CD4-positive, alpha-beta T cell (primary cell): ENCODE results near the gene PRRC2B. TPM values are rescaled to one million over a fixed set of nuclear protein-coding genes. Genes with fewer than 3 reads are reported as not detected.
A peak's percentile ranks its signal among the peaks of the same experiment; 100 is the strongest.

ENCODE experiments used
- ATAC-seq: fragments of 200-7000 bp; cut with Tn5 transposase; one replicate; pipeline ENCODE4 v1.10.0; 2022; ENCODE audit warnings: mild to moderate bottlenecking; ENCODE audit not compliant: poor library complexity
- CTCF ChIA-PET: fragments of 350-600 bp; sonication (Branson Sonifier 250); formaldehyde crosslinking; loops from one replicate; lab custom pipeline; 2021; ENCODE audit warnings: antibody characterized with exemption, inconsistent platforms; lab: Charles Lee
- POLR2A ChIA-PET: fragments of 350-600 bp; sonication (Branson Sonifier 250); formaldehyde crosslinking; loops from one replicate; lab custom pipeline; 2021; ENCODE audit warnings: antibody characterized with exemption, inconsistent platforms; lab: Charles Lee
- DNase-seq, 14 experiments: peaks; one replicate each; pipeline ENCODE4 v3.0.0-alpha.2; 2013 to 2020; ENCODE audit warnings: mixed read lengths in 2 of 14
- H3K27ac ChIP-seq, 2 donors: one replicate each; pipeline versions ENCODE4 v1.5.1 to v1.7.0; 2013; ENCODE audit warnings: low read length in 2 of 2, low read depth in 1 of 2, mild to moderate bottlenecking in 1 of 2
- H3K27me3 ChIP-seq, 2 experiments: 1 replicate in 1 of 2; 2 replicates in 1 of 2; pipeline versions ENCODE4 v1.6.1 to v1.7.0; 2013; ENCODE audit warnings: low read length in 2 of 2, control low read depth in 1 of 2, mild to moderate bottlenecking in 1 of 2, moderate library complexity in 1 of 2; ENCODE audit not compliant: insufficient read depth in 2 of 2, control insufficient read depth in 1 of 2
- H3K36me3 ChIP-seq: one replicate; pipeline ENCODE4 v1.6.1; 2013; ENCODE audit warnings: low read length, control low read depth; ENCODE audit not compliant: insufficient read depth
- H3K4me1 ChIP-seq: one replicate; pipeline ENCODE4 v1.6.1; 2013; ENCODE audit warnings: low read length, control low read depth; ENCODE audit not compliant: insufficient read depth
- H3K4me3 ChIP-seq: one replicate; pipeline ENCODE4 v1.5.1; 2013; ENCODE audit warnings: mild to moderate bottlenecking, low read length, moderate library complexity
- H3K9me3 ChIP-seq, 2 experiments: 1 replicate in 1 of 2; 2 replicates in 1 of 2; pipeline versions ENCODE4 v1.6.1 to v1.7.0; 2013; ENCODE audit warnings: low read length in 2 of 2, mild to moderate bottlenecking in 2 of 2, control low read depth in 1 of 2, moderate library complexity in 1 of 2; ENCODE audit not compliant: control insufficient read depth in 1 of 2, insufficient read depth in 1 of 2
- H3K27ac Mint-ChIP-seq: one replicate; pipeline ENCODE4 v1.8.0; 2020; ENCODE audit warnings: mixed read lengths
- H3K27me3 Mint-ChIP-seq: one replicate; pipeline ENCODE4 v1.8.0; 2021; ENCODE audit warnings: mixed read lengths
- H3K36me3 Mint-ChIP-seq: one replicate; pipeline ENCODE4 v1.8.0; 2021; ENCODE audit warnings: low read depth, mixed read lengths
- H3K4me1 Mint-ChIP-seq: one replicate; pipeline ENCODE4 v1.8.0; 2021; ENCODE audit warnings: low read depth, mixed read lengths
- H3K4me3 Mint-ChIP-seq: one replicate; pipeline ENCODE4 v1.8.0; 2020; ENCODE audit warnings: mild to moderate bottlenecking, mixed read lengths
- H3K9me3 Mint-ChIP-seq: one replicate; pipeline ENCODE4 v1.8.0; 2020; ENCODE audit warnings: mixed read lengths
- intact Hi-C, 2 experiments: fragments of 100-400 bp; cut with DNase I in 1 of 2; cut with micrococcal nuclease in 1 of 2; formaldehyde crosslinking; loops; one replicate each; pipeline versions ENCODE4 v1.15.1 to v1.9.0; 2023 to 2025; cut with DNase I, micrococcal nuclease
- total RNA-seq, 174 experiments: library from RNA in 2 of 174; stranded (reverse) in 2 of 174; gene quantifications; one replicate each; pipeline ENCODE4 v1.2.3 and lab custom pipeline; 2021 to 2026
- TF ChIP-seq, protein P1 (sequence below): fragments of 200-600 bp; IDR thresholded peaks from one replicate; pipeline ENCODE4 v1.8.0; 2022; ENCODE audit warnings: antibody characterized with exemption, mild to moderate bottlenecking

Gene PRRC2B
- total RNA-seq, 2 experiments from 2014 or later, result 256 to 268 TPM

DNA sequence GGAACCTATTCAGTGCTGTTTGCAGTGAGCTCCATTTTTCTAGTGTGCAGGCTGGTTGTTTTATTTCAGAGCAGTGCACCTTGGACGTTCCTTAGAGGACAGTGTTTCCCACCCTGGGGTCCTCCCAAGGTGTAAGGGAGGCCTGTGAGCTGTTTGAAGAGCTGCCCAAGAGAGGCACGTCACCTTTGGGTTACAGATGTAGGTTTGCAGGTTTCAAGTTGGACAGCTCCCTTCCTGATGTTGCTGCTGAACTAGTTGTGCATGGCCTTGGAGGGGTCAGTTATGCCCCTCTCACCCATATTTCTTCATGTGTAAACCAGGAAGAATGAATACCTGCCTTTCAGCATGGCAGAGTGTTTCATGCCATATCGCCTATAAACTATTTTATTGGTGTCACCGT lies 74.1 kb downstream of the PRRC2B start:
- ChIA-PET POLR2A (no interaction called here), CTCF (no interaction called here)
- H3K4me3 Mint-ChIP-seq, result no peak overlapping the region
- DNase-seq, result no peak
- H3K36me3 ChIP-seq, result peaks cover 92% of the 10 kb centered on the region
- ATAC-seq, result no peak
- TF ChIP-seq, protein P1, sequence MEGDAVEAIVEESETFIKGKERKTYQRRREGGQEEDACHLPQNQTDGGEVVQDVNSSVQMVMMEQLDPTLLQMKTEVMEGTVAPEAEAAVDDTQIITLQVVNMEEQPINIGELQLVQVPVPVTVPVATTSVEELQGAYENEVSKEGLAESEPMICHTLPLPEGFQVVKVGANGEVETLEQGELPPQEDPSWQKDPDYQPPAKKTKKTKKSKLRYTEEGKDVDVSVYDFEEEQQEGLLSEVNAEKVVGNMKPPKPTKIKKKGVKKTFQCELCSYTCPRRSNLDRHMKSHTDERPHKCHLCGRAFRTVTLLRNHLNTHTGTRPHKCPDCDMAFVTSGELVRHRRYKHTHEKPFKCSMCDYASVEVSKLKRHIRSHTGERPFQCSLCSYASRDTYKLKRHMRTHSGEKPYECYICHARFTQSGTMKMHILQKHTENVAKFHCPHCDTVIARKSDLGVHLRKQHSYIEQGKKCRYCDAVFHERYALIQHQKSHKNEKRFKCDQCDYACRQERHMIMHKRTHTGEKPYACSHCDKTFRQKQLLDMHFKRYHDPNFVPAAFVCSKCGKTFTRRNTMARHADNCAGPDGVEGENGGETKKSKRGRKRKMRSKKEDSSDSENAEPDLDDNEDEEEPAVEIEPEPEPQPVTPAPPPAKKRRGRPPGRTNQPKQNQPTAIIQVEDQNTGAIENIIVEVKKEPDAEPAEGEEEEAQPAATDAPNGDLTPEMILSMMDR, result no peak
- no peaks in the 10 kb centered on the region for H3K9me3 ChIP-seq
- H3K4me1 ChIP-seq, result no peaks in the 10 kb centered on the region
- peaks cover 97% of the 10 kb centered on the region for H3K36me3 Mint-ChIP-seq
- H3K27me3 ChIP-seq, result no peaks in the 10 kb centered on the region
- no peaks in the 10 kb centered on the region for H3K9me3 Mint-ChIP-seq
- peaks cover 6% of the 10 kb centered on the region for H3K4me1 Mint-ChIP-seq
- no peak overlapping the region for H3K27ac Mint-ChIP-seq
- intact Hi-C loops, result no loop called here
- H3K27me3 Mint-ChIP-seq, result no peaks in the 10 kb centered on the region
- H3K4me3 ChIP-seq, result no peak overlapping the region
- H3K27ac ChIP-seq, result no peak overlapping the region

DNA sequence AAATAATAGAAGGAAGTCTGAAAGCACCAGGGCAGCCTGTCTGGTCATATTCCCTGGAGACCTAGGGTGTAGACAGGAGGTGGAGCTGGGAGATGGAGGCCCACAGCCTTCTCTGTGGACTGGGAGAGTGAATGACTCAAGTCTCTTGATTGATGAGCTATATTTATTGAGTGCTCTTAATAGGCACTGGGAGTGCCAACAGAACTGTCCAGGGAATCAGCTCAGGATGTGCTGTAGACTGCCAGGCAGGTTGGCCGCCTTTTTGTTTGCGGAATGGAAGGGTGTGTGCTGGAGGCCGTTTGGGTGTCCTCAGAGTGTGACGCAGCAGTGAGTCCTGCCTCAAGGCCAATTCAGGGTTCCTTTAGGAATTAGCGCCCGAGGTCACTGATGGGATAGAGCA lies 75.5 kb downstream of the PRRC2B start:
- peak in 1 of 14 experiments; percentile 21 for DNase-seq
- ATAC-seq, result no peak
- Mint-ChIP-seq H3K4me1 (peaks cover 4% of the 10 kb centered on the region), H3K9me3 (no peaks in the 10 kb centered on the region), H3K27me3 (no peaks in the 10 kb centered on the region), H3K36me3 (peaks cover 97% of the 10 kb centered on the region), H3K27ac (peak overlapping the region; percentile 55), H3K4me3 (no peak overlapping the region)
- POLR2A ChIA-PET, result no interaction called here
- Histone ChIP-seq H3K4me3 (no peak overlapping the region), H3K9me3 (no peaks in the 10 kb centered on the region), H3K36me3 (peaks cover 95% of the 10 kb centered on the region), H3K4me1 (no peaks in the 10 kb centered on the region), H3K27me3 (no peaks in the 10 kb centered on the region), H3K27ac (no peak overlapping the region)
- TF ChIP-seq, protein P1, result no peak
- intact Hi-C loops, result no loop called here
- CTCF ChIA-PET, result no interaction called here

DNA sequence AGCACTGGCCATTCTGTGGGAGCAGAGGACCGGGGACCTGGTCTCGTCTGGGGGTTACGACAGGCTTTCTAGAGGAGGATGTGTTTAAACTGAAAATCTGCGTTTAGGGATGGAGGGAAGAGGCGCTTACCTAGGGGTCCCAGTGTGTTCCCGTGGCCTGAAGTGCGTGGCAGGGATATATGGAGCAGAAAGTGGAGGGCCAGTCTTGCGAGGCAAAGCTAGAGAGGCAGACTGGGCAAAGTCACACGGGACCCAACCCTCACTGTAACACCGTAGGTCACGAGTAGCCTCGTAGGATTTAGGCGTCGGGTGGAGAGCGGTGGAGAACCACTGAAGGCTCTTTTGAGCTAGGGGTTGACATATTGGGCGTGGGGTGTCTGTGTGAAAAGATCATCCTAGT lies 76.1 kb downstream of the PRRC2B start:
- Histone ChIP-seq H3K4me3 (no peak overlapping the region), H3K9me3 (no peaks in the 10 kb centered on the region), H3K27me3 (no peaks in the 10 kb centered on the region), H3K36me3 (peaks cover 95% of the 10 kb centered on the region), H3K27ac (no peak overlapping the region), H3K4me1 (no peaks in the 10 kb centered on the region)
- ChIA-PET POLR2A (no interaction called here), CTCF (no interaction called here)
- Mint-ChIP-seq H3K9me3 (no peaks in the 10 kb centered on the region), H3K27me3 (no peaks in the 10 kb centered on the region), H3K27ac (peak overlapping the region; percentile 55), H3K4me1 (peaks cover 4% of the 10 kb centered on the region), H3K36me3 (peaks cover 97% of the 10 kb centered on the region), H3K4me3 (no peak overlapping the region)
- TF ChIP-seq, protein P1, result no peak
- ATAC-seq (no peak), DNase-seq (peak in 1 of 14 experiments; percentile 27)
- intact Hi-C loops, result no loop called here
